Endothelial cell of umbilical vein (primary cell): ENCODE results near the gene PYHIN1. TPM values are rescaled to one million over a fixed set of nuclear protein-coding genes. Genes with fewer than 3 reads are reported as not detected.

Experiments used
- BruUV-seq: library from RNA; stranded (reverse); fragments of 400-500 nt; replicated peaks from 2 replicates; lab custom pipeline; 2021; lab: Mats Ljungman, UMichigan
- CTCF ChIA-PET: fragments of 300-600, 350-600 bp; sonication (Branson Sonifier 250); formaldehyde crosslinking; loops from one replicate; lab custom pipeline; 2021; ENCODE audit warnings: antibody characterized with exemption, inconsistent platforms; lab: Charles Lee
- POLR2A ChIA-PET: fragments of 300-600, 350-600 bp; sonication (Branson Sonifier 250); formaldehyde crosslinking; loops from one replicate; lab custom pipeline; 2021; ENCODE audit warnings: antibody characterized with exemption, inconsistent platforms; lab: Charles Lee
- DNase-seq: peaks from one replicate; pipeline ENCODE4 v3.0.0-alpha.2; 2011; ENCODE audit warnings: low read depth, low spot score
- FAIRE-seq: peaks from 2 replicates; lab custom pipeline; 2011; peaks lifted over from hg19 to GRCh38; lab: Jason Lieb, UNC
- H2AFZ ChIP-seq: 2 replicates; pipeline ENCODE4 v1.6.0; 2012; ENCODE audit warnings: low read depth, low read length, control low read depth, inconsistent platforms
- H3K27ac ChIP-seq: 2 replicates; pipeline ENCODE4 v1.5.1; 2011; ENCODE audit warnings: low read depth, mild to moderate bottlenecking, control low read depth, low read length, moderate library complexity; ENCODE audit not compliant: insufficient read depth
- H3K27me3 ChIP-seq, 2 experiments: 2 replicates each; pipeline versions ENCODE4 v1.6.0 to v1.6.1; 2011; ENCODE audit warnings: low read length in 2 of 2, mixed read lengths in 1 of 2; ENCODE audit not compliant: control insufficient read depth in 2 of 2, insufficient read depth in 2 of 2
- H3K36me3 ChIP-seq, 2 experiments: 2 replicates in 1 of 2; 3 replicates in 1 of 2; pipeline ENCODE4 v1.5.1; 2011; ENCODE audit warnings: low read length in 2 of 2, mild to moderate bottlenecking in 1 of 2, moderate library complexity in 1 of 2; ENCODE audit not compliant: control insufficient read depth in 2 of 2, insufficient read depth in 2 of 2; ENCODE audit errors: extremely low read depth in 1 of 2
- H3K4me1 ChIP-seq: 3 replicates; pipeline ENCODE4 v1.5.1; 2011; ENCODE audit warnings: mild to moderate bottlenecking, low read length; ENCODE audit not compliant: control insufficient read depth, insufficient read depth; ENCODE audit errors: extremely low read depth
- H3K4me2 ChIP-seq: 2 replicates; pipeline ENCODE4 v1.6.1; 2011; ENCODE audit warnings: low read length, control low read depth, mixed read lengths; ENCODE audit not compliant: insufficient read depth
- H3K4me3 ChIP-seq, 3 experiments: fragments of 200-600 bp in 1 of 3; sonication (generic), shearing (Covaris generic) in 1 of 3; replicated peaks in 1 of 3; 2 replicates each; pipeline ENCODE4 v1.5.1; 2011 to 2016; ENCODE audit warnings: control low read depth in 3 of 3, low read length in 3 of 3, mild to moderate bottlenecking in 2 of 3, inconsistent platforms in 1 of 3, low read depth in 1 of 3, moderate library complexity in 1 of 3; ENCODE audit not compliant: insufficient read depth in 1 of 3
- H3K79me2 ChIP-seq: 2 replicates; pipeline ENCODE4 v1.6.0; 2012; ENCODE audit warnings: low read length, inconsistent platforms; ENCODE audit not compliant: control insufficient read depth, insufficient read depth
- H3K9ac ChIP-seq: replicated peaks from 2 replicates; pipeline ENCODE3; 2011; ENCODE audit warnings: low read length, control low read depth; ENCODE audit not compliant: insufficient read depth; ENCODE audit errors: extremely low read depth
- H3K9me1 ChIP-seq: replicated peaks from 3 replicates; pipeline ENCODE4 v1.6.0; 2011; ENCODE audit warnings: mild to moderate bottlenecking, low read length; ENCODE audit not compliant: control insufficient read depth, insufficient read depth; ENCODE audit errors: extremely low read depth
- H3K9me3 ChIP-seq: replicated peaks from 2 replicates; pipeline ENCODE4 v1.5.1; 2012; ENCODE audit warnings: low read length, inconsistent platforms; ENCODE audit not compliant: control insufficient read depth, insufficient read depth
- H4K20me1 ChIP-seq: replicated peaks from 2 replicates; pipeline ENCODE3; 2011; ENCODE audit warnings: mild to moderate bottlenecking, low read length; ENCODE audit not compliant: control insufficient read depth, insufficient read depth; ENCODE audit errors: extremely low read depth
- CTCF ChIP-seq, 2 donors: IDR thresholded peaks; 1 replicate in 1 of 2; 2 replicates in 1 of 2; pipeline ENCODE4 v1.5.1; 2011; ENCODE audit warnings: low read length in 2 of 2, mild to moderate bottlenecking in 2 of 2, moderate library complexity in 2 of 2, control low read depth in 1 of 2, inconsistent platforms in 1 of 2, low read depth in 1 of 2; ENCODE audit not compliant: insufficient read depth in 1 of 2; ENCODE audit errors: extremely low read depth in 1 of 2
- EZH2 ChIP-seq: IDR thresholded peaks from 2 replicates; pipeline ENCODE4 v1.6.1; 2012; ENCODE audit warnings: borderline replicate concordance, low read depth, mild to moderate bottlenecking, moderate library complexity, low read length, inconsistent platforms; ENCODE audit not compliant: severe bottlenecking
- GATA2 ChIP-seq: IDR thresholded peaks from 2 replicates; pipeline ENCODE4 v1.7.0; 2011; ENCODE audit warnings: low read depth, mild to moderate bottlenecking, moderate library complexity, mixed read lengths, low read length; ENCODE audit not compliant: insufficient read length, insufficient read depth
- JUN ChIP-seq: IDR thresholded peaks from 2 replicates; pipeline ENCODE4 v1.6.1; 2011; ENCODE audit warnings: borderline replicate concordance, low read depth; ENCODE audit not compliant: insufficient read length, insufficient read depth
- MAX ChIP-seq: IDR thresholded peaks from 2 replicates; pipeline ENCODE4 v1.6.1; 2011; ENCODE audit not compliant: insufficient read depth, insufficient read length
- MYC ChIP-seq: IDR thresholded peaks from one replicate; pipeline ENCODE4 v1.6.1; 2011; ENCODE audit warnings: mild to moderate bottlenecking, low read depth, low read length
- POLR2AphosphoS5 ChIP-seq: IDR thresholded peaks from 2 replicates; pipeline ENCODE4 v1.6.1; 2012; ENCODE audit warnings: low read depth, mild to moderate bottlenecking, control low read depth, low read length, moderate library complexity; ENCODE audit not compliant: insufficient read depth
- dilution Hi-C: fragments of 300-500 bp; cut with MboI; formaldehyde crosslinking; loops from one replicate; pipeline ENCODE4 v1.15.0; 2019; ENCODE audit warnings: low sequenced_read_pairs; ENCODE audit not compliant: extremely low pct_ligation_motif_present
- intact Hi-C: fragments of 100-400 bp; cut with micrococcal nuclease; formaldehyde crosslinking; loops from one replicate; pipeline ENCODE4 v1.10.0; 2022
- polyA plus RNA-seq, 4 experiments: library from polyadenylated mRNA; depleted of rRNA in 3 of 4; stranded (reverse) in 3 of 4; unstranded in 1 of 4; fragments of >200 nt; gene quantifications; 2 replicates each; pipeline versions ENCODE4 v1.2.1 to v1.2.3, GENCODE V29; 2011 to 2012; ENCODE audit warnings: missing spikeins in 1 of 4
- total RNA-seq: library from RNA; stranded (reverse); gene quantifications from 2 replicates; pipeline ENCODE4 v1.2.3, GENCODE V29; 2021

Gene PYHIN1
- total and polyA plus RNA-seq, 2 donors (not counting 3 experiments of a cell fraction or from before 2014, with no cell fraction given) = not detected

DNA sequence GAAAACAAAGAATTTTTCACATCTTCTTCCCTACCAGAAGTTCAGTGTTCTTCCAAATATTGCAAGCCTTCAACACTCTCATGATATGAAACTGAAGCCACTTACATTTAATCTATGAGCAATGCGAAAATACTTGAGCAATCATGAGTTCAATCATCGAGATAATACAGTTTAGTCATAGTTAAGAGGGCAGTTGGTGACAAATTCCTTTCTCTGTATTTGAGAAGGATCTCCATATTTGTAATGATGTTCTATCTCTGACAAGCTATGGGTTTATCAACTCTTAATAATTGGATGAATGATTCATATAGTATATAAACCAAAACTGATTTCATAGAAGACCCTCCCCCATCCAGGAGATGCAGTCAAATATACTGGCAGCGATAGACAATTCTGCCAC is 29.7 kb upstream of the PYHIN1 start:
- Histone ChIP-seq H3K36me3 (no peaks in the 10 kb centered on the region), H3K9ac (no peak overlapping the region), H3K4me1 (no peaks in the 10 kb centered on the region), H4K20me1 (no peaks in the 10 kb centered on the region), H3K9me1 (no peaks in the 10 kb centered on the region), H3K9me3 (no peaks in the 10 kb centered on the region), H2AFZ (no peak overlapping the region), H3K79me2 (no peaks in the 10 kb centered on the region), H3K4me2 (no peak overlapping the region), H3K27me3 (no peaks in the 10 kb centered on the region), H3K4me3 (no peak overlapping the region), H3K27ac (no peak overlapping the region)
- BruUV-seq = no TSS peak
- dilution Hi-C loops = no loop called here
- intact Hi-C loops = no loop called here
- DNase-seq (no peak), FAIRE-seq (no peak)
- TF ChIP-seq MAX (no peak), GATA2 (no peak), CTCF (IDR thresholded peaks at IDR 0.05; ENCODE audit: extremely low read depth in 1 of 2, insufficient read depth in 1 of 2, low read depth in 1 of 2, low read length in 2 of 2) (no peak), MYC (no peak), JUN (no peak), POLR2AphosphoS5 (no peak), EZH2 (no peak)
- POLR2A ChIA-PET = no interaction called here
- CTCF ChIA-PET = no interaction called here
